PC-9 (cell line): ENCODE results near the gene SMURF1. TPM values are rescaled to one million over a fixed set of nuclear protein-coding genes. Genes with fewer than 3 reads are reported as not detected.

ENCODE experiments used
- BruUV-seq: library from RNA; stranded (reverse); fragments of 400-500 nt; replicated peaks from 2 replicates; lab custom pipeline; 2021; lab: Mats Ljungman, UMichigan
- CTCF ChIA-PET: fragments of 300-600 bp; sonication (Branson Sonifier 250); formaldehyde crosslinking; loops from one replicate; lab custom pipeline; 2022; ENCODE audit warnings: antibody characterized with exemption; lab: Charles Lee
- POLR2A ChIA-PET: fragments of 300-600 bp; sonication (Branson Sonifier 250); formaldehyde crosslinking; loops from one replicate; lab custom pipeline; 2022; ENCODE audit warnings: antibody characterized with exemption; ENCODE audit not compliant: unreplicated experiment; lab: Charles Lee
- DNase-seq, 2 experiments: peaks; one replicate each; pipeline versions ENCODE4 v3.0.0 to v3.0.0-alpha.2; 2015 to 2022; ENCODE audit warnings: mixed read lengths in 1 of 2
- H2AFZ ChIP-seq: fragments of 200-600 bp; sonication (generic); 2 replicates; pipeline ENCODE4 v1.8.1; 2017; ENCODE audit warnings: antibody characterized with exemption
- H3F3A ChIP-seq: fragments of 200-600 bp; sonication (generic); 2 replicates; pipeline ENCODE4 v1.8.1; 2017; ENCODE audit warnings: antibody characterized with exemption, mild to moderate bottlenecking, low read depth; ENCODE audit not compliant: insufficient read depth
- H3K27ac ChIP-seq: fragments of 200-600 bp; sonication (generic); 2 replicates; pipeline ENCODE4 v1.6.1; 2016; ENCODE audit warnings: mixed run types
- H3K27me3 ChIP-seq: fragments of 200-600 bp; sonication (generic); 2 replicates; pipeline ENCODE4 v1.6.1; 2016; ENCODE audit warnings: low read depth, mixed run types; ENCODE audit not compliant: insufficient read depth
- H3K36me3 ChIP-seq: fragments of 200-600 bp; sonication (generic); 2 replicates; pipeline ENCODE4 v1.6.1; 2016; ENCODE audit warnings: low read depth, mixed run types
- H3K4me1 ChIP-seq: fragments of 200-600 bp; sonication (generic); replicated peaks from 2 replicates; pipeline ENCODE4 v1.6.1; 2016; ENCODE audit warnings: mixed run types; ENCODE audit not compliant: insufficient read depth
- H3K4me2 ChIP-seq: fragments of 200-600 bp; sonication (generic); 2 replicates; pipeline ENCODE4 v1.6.1; 2017; ENCODE audit warnings: mixed run types
- H3K4me3 ChIP-seq: fragments of 200-600 bp; sonication (generic); 2 replicates; pipeline ENCODE4 v1.6.1; 2016; ENCODE audit warnings: mixed run types
- H3K79me2 ChIP-seq: fragments of 200-600 bp; sonication (generic); 2 replicates; pipeline ENCODE4 v1.6.1; 2017; ENCODE audit warnings: low read depth, mixed run types
- H3K9me2 ChIP-seq: fragments of 200-600 bp; sonication (generic); 2 replicates; pipeline ENCODE4 v1.8.1; 2017; ENCODE audit warnings: mild to moderate bottlenecking; ENCODE audit not compliant: insufficient read depth
- H3K9me3 ChIP-seq: fragments of 200-600 bp; sonication (generic); 2 replicates; pipeline ENCODE4 v1.8.1; 2016; ENCODE audit warnings: low read depth; ENCODE audit not compliant: insufficient read depth
- H4K20me1 ChIP-seq: fragments of 200-600 bp; sonication (generic); 2 replicates; pipeline ENCODE4 v1.8.1; 2017; ENCODE audit not compliant: insufficient read depth
- EZH2 ChIP-seq: fragments of 200-600 bp; sonication (generic); IDR thresholded peaks from 2 replicates; pipeline ENCODE4 v1.8.0; 2017; ENCODE audit warnings: antibody characterized with exemption, low read depth
- intact Hi-C: fragments of 100-400 bp; cut with micrococcal nuclease; formaldehyde crosslinking; loops from one replicate; pipeline ENCODE4 v1.10.0; 2022; ENCODE audit not compliant: unreplicated experiment
- total RNA-seq: library from RNA; stranded (reverse); gene quantifications from 2 replicates; pipeline ENCODE4 v1.2.3, GENCODE V29; 2021
- TF ChIP-seq, protein P1 (sequence below): fragments of 200-600 bp; sonication (generic); conservative IDR thresholded peaks from 2 replicates; pipeline ENCODE4 v1.6.1; 2017; ENCODE audit warnings: mixed run types, antibody characterized with exemption, mild to moderate bottlenecking, moderate library complexity

The SMURF1 gene
- total RNA-seq, 1 experiment from 2014 or later = 53.2 TPM

DNA sequence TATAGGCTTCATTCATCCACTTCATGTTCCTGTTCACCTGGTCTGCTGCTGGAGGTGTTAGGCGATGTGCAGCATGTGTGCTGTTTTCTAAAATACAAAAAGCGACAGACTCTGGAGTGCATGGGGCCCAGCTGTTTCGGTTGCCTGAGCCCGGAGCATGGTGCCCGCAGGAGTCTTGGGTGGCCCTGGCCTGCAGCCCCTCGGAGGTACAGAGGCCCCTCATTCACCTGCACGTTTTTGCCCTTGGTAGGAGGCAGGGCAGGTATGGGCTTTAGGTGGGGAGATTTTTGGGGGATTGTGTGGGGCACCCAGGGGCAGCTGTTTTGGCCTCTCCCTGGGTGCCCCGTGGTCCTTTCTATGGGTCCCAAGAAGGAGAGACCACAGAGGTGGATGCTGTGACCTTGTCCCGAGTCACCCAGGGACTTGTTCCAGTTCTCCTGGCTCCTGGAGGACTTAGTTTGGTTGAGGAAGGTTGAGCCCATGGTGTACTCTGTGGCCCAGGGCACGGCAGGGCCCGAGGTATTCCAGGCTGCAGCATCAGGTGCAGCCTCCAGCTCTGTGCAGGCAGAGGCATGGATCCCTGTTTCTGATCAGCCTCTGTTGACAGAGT lies 134.9 kb downstream of the SMURF1 start:
- Histone ChIP-seq H2AFZ (no peak overlapping the region), H3K79me2 (no peaks in the 10 kb centered on the region), H3F3A (0 out of 2 replicates have a peak, but pooled peaks cover 4% of the 10 kb centered on the region), H3K9me3 (no peaks in the 10 kb centered on the region), H4K20me1 (no peaks in the 10 kb centered on the region), H3K4me3 (no peak overlapping the region), H3K4me1 (no peaks in the 10 kb centered on the region), H3K27me3 (no peaks in the 10 kb centered on the region), H3K4me2 (no peak overlapping the region), H3K27ac (no peak overlapping the region), H3K36me3 (peaks cover 12% of the 10 kb centered on the region), H3K9me2 (no peaks in the 10 kb centered on the region)
- TF ChIP-seq, protein P1, sequence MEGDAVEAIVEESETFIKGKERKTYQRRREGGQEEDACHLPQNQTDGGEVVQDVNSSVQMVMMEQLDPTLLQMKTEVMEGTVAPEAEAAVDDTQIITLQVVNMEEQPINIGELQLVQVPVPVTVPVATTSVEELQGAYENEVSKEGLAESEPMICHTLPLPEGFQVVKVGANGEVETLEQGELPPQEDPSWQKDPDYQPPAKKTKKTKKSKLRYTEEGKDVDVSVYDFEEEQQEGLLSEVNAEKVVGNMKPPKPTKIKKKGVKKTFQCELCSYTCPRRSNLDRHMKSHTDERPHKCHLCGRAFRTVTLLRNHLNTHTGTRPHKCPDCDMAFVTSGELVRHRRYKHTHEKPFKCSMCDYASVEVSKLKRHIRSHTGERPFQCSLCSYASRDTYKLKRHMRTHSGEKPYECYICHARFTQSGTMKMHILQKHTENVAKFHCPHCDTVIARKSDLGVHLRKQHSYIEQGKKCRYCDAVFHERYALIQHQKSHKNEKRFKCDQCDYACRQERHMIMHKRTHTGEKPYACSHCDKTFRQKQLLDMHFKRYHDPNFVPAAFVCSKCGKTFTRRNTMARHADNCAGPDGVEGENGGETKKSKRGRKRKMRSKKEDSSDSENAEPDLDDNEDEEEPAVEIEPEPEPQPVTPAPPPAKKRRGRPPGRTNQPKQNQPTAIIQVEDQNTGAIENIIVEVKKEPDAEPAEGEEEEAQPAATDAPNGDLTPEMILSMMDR = no peak
- no TSS peak for BruUV-seq
- DNase-seq = no peak
- ChIA-PET CTCF (no interaction called here), POLR2A (no interaction called here)
- intact Hi-C loops = no loop called here

GRCh38 chr7:99008181-99008631 lies 135.7 kb downstream of the SMURF1 start:
- Histone ChIP-seq H3K9me2 (no peaks in the 10 kb centered on the region), H4K20me1 (no peaks in the 10 kb centered on the region), H3K9me3 (no peaks in the 10 kb centered on the region), H3K27me3 (no peaks in the 10 kb centered on the region), H2AFZ (no peak overlapping the region), H3K79me2 (no peaks in the 10 kb centered on the region), H3K4me3 (no peak overlapping the region), H3K36me3 (peaks cover 12% of the 10 kb centered on the region), H3K4me2 (no peak overlapping the region), H3F3A (0 out of 2 replicates have a peak, but pooled peaks cover 4% of the 10 kb centered on the region), H3K27ac (no peak overlapping the region), H3K4me1 (no peaks in the 10 kb centered on the region)
- no peak for DNase-seq
- POLR2A ChIA-PET = no interaction called here
- BruUV-seq = no TSS peak
- no peak for TF ChIP-seq EZH2
- TF ChIP-seq, protein P1 = no peak
- intact Hi-C loops = no loop called here
- CTCF ChIA-PET = no interaction called here

- H3F3A ChIP-seq = 0 out of 2 replicates have a peak, but pooled peaks cover 4% of the 10 kb centered on the region
- no peaks in the 10 kb centered on the region for H3K9me2 ChIP-seq
- no peaks in the 10 kb centered on the region for H4K20me1 ChIP-seq
- no TSS peak for BruUV-seq
- no peaks in the 10 kb centered on the region for H3K79me2 ChIP-seq
- POLR2A ChIA-PET = no interaction called here
- no peaks in the 10 kb centered on the region for H3K9me3 ChIP-seq
- no peak overlapping the region for H3K4me2 ChIP-seq
- peaks cover 12% of the 10 kb centered on the region for H3K36me3 ChIP-seq
- no peak overlapping the region for H3K4me3 ChIP-seq
- TF ChIP-seq EZH2 = no peak
- CTCF ChIA-PET = no interaction called here
- intact Hi-C loops = no loop called here
- no peak overlapping the region for H3K27ac ChIP-seq
- no peaks in the 10 kb centered on the region for H3K4me1 ChIP-seq
- no peak overlapping the region for H2AFZ ChIP-seq
- DNase-seq = no peak
- H3K27me3 ChIP-seq = no peaks in the 10 kb centered on the region
These were observed 137.0 kb downstream of the SMURF1 start for GRCh38 chr7:99006739-99007424.
